Astrocyte (in vitro differentiated cells and primary cell): Measurements from ENCODE around the gene CCDC141. TPM values are rescaled to one million over a fixed set of nuclear protein-coding genes. Genes with fewer than 3 reads are reported as not detected.
"Not testable (repeated sequence)": the region's sequence is repeated elsewhere in the genome, so short reads cannot be mapped to it uniquely, and the experiment has no call there.

Experiments
- DNase-seq: peaks from one replicate; pipeline ENCODE4 v3.0.0-alpha.2; 2010; ENCODE audit warnings: low read depth
- FAIRE-seq: peaks from 2 replicates; lab custom pipeline; 2011; peaks lifted over from hg19 to GRCh38; lab: Jason Lieb, UNC
- H2AFZ ChIP-seq: 2 replicates; pipeline ENCODE4 v1.6.0; 2012; ENCODE audit warnings: low read depth, low read length, inconsistent platforms
- H3K27ac ChIP-seq: 2 replicates; pipeline ENCODE4 v1.5.1; 2011; ENCODE audit warnings: low read depth, low read length, inconsistent platforms
- H3K27me3 ChIP-seq: 2 replicates; pipeline ENCODE4 v1.6.0; 2011; ENCODE audit warnings: low read length, inconsistent platforms; ENCODE audit not compliant: insufficient read depth
- H3K36me3 ChIP-seq: 2 replicates; pipeline ENCODE4 v1.5.1; 2011; ENCODE audit warnings: low read length, inconsistent platforms; ENCODE audit not compliant: insufficient read depth
- H3K4me1 ChIP-seq: 2 replicates; pipeline ENCODE4 v1.5.1; 2011; ENCODE audit warnings: low read length, inconsistent platforms; ENCODE audit not compliant: insufficient read depth
- H3K4me2 ChIP-seq: 2 replicates; pipeline ENCODE4 v1.6.0; 2012; ENCODE audit warnings: low read length, inconsistent platforms
- H3K4me3 ChIP-seq: 2 replicates; pipeline ENCODE4 v1.5.1; 2011; ENCODE audit warnings: low read depth, mild to moderate bottlenecking, low read length, inconsistent platforms; ENCODE audit not compliant: insufficient read depth
- H3K79me2 ChIP-seq: 2 replicates; pipeline ENCODE4 v1.6.0; 2012; ENCODE audit warnings: mild to moderate bottlenecking, low read length, inconsistent platforms; ENCODE audit not compliant: insufficient read depth
- H3K9ac ChIP-seq: 2 replicates; pipeline ENCODE4 v1.6.0; 2012; ENCODE audit warnings: mild to moderate bottlenecking, low read length, inconsistent platforms
- H3K9me3 ChIP-seq: 2 replicates; pipeline ENCODE4 v1.5.1; 2012; ENCODE audit warnings: low read depth, mild to moderate bottlenecking, low read length, inconsistent platforms; ENCODE audit not compliant: insufficient read depth
- H4K20me1 ChIP-seq: 2 replicates; pipeline ENCODE4 v1.6.0; 2012; ENCODE audit warnings: low read length, inconsistent platforms; ENCODE audit not compliant: insufficient read depth
- H3K27ac Mint-ChIP-seq: one replicate; pipeline ENCODE4 v1.8.0; 2021; ENCODE audit warnings: mild to moderate bottlenecking, mixed read lengths; ENCODE audit not compliant: unreplicated experiment
- H3K27me3 Mint-ChIP-seq: one replicate; pipeline ENCODE4 v1.8.0; 2021; ENCODE audit warnings: low read depth, mixed read lengths; ENCODE audit not compliant: unreplicated experiment
- H3K36me3 Mint-ChIP-seq: one replicate; pipeline ENCODE4 v1.8.0; 2021; ENCODE audit warnings: low read depth, mixed read lengths; ENCODE audit not compliant: unreplicated experiment
- H3K4me1 Mint-ChIP-seq: one replicate; pipeline ENCODE4 v1.8.0; 2021; ENCODE audit warnings: low read depth, mixed read lengths; ENCODE audit not compliant: unreplicated experiment
- H3K4me3 Mint-ChIP-seq: one replicate; pipeline ENCODE4 v1.8.0; 2021; ENCODE audit warnings: mild to moderate bottlenecking, moderate library complexity, mixed read lengths; ENCODE audit not compliant: unreplicated experiment
- H3K9me3 Mint-ChIP-seq: one replicate; pipeline ENCODE4 v1.8.0; 2021; ENCODE audit warnings: mild to moderate bottlenecking, mixed read lengths; ENCODE audit not compliant: unreplicated experiment
- EZH2 ChIP-seq: IDR thresholded peaks from 2 replicates; pipeline ENCODE4 v1.6.1; 2012; ENCODE audit warnings: mild to moderate bottlenecking, low read length, inconsistent platforms; ENCODE audit not compliant: insufficient read depth
- total RNA-seq: library from RNA; stranded (reverse); gene quantifications from 2 replicates; pipeline ENCODE4 v1.2.1, GENCODE V29; 2021
- TF ChIP-seq, protein P1 (sequence below): IDR thresholded peaks from 2 replicates; pipeline ENCODE4 v1.5.1; 2011; ENCODE audit warnings: low read depth, mild to moderate bottlenecking, inconsistent platforms, low read length, moderate library complexity; ENCODE audit not compliant: insufficient read depth

CCDC141 gene
- total RNA-seq, 1 donor from 2014 or later: 0.18 TPM

DNA sequence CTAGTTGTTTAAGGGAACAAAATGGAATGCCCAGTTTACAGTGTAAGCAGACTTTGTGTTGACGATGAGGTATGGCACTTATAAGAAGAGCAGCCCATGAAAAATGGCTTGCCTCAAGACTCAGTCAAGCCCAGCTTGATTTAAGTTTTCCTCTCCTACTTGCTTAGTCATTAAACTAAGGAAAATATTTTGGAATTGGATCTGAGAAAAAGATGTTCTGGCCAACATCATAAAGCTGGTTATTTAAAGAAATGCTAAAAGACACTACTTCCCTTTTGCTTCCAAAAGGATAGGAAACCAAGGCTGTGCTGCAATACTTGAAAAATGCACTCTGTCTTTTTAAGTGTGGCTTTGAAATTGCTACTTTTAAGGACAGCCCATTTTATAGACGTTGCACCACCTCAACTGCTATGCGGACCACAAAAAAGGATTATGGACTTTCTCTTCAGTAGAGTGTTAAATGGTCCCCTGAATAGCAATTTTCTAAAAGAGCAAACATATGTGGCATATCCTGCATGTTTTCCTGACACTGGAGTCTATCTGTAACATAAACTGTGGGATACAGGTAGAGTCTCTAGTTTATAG, 32.1 kb downstream of the CCDC141 start:
- Mint-ChIP-seq H3K4me1 (no peaks in the 10 kb centered on the region), H3K27me3 (no peaks in the 10 kb centered on the region), H3K36me3 (no peaks in the 10 kb centered on the region), H3K27ac (no peak overlapping the region), H3K4me3 (no peak overlapping the region), H3K9me3 (no peaks in the 10 kb centered on the region)
- no peak overlapping the region for H3K4me2 ChIP-seq
- H3K79me2 ChIP-seq: no peaks in the 10 kb centered on the region
- no peak for TF ChIP-seq EZH2
- TF ChIP-seq, protein P1, sequence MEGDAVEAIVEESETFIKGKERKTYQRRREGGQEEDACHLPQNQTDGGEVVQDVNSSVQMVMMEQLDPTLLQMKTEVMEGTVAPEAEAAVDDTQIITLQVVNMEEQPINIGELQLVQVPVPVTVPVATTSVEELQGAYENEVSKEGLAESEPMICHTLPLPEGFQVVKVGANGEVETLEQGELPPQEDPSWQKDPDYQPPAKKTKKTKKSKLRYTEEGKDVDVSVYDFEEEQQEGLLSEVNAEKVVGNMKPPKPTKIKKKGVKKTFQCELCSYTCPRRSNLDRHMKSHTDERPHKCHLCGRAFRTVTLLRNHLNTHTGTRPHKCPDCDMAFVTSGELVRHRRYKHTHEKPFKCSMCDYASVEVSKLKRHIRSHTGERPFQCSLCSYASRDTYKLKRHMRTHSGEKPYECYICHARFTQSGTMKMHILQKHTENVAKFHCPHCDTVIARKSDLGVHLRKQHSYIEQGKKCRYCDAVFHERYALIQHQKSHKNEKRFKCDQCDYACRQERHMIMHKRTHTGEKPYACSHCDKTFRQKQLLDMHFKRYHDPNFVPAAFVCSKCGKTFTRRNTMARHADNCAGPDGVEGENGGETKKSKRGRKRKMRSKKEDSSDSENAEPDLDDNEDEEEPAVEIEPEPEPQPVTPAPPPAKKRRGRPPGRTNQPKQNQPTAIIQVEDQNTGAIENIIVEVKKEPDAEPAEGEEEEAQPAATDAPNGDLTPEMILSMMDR: no peak
- H3K36me3 ChIP-seq: no peaks in the 10 kb centered on the region
- no peak overlapping the region for H3K4me3 ChIP-seq
- DNase-seq (no peak), FAIRE-seq (no peak)
- no peaks in the 10 kb centered on the region for H3K9me3 ChIP-seq
- no peak overlapping the region for H3K27ac ChIP-seq
- no peak overlapping the region for H3K9ac ChIP-seq
- H3K27me3 ChIP-seq: no peaks in the 10 kb centered on the region
- H4K20me1 ChIP-seq: no peaks in the 10 kb centered on the region
- H3K4me1 ChIP-seq: no peaks in the 10 kb centered on the region
- H2AFZ ChIP-seq: no peak overlapping the region

DNA sequence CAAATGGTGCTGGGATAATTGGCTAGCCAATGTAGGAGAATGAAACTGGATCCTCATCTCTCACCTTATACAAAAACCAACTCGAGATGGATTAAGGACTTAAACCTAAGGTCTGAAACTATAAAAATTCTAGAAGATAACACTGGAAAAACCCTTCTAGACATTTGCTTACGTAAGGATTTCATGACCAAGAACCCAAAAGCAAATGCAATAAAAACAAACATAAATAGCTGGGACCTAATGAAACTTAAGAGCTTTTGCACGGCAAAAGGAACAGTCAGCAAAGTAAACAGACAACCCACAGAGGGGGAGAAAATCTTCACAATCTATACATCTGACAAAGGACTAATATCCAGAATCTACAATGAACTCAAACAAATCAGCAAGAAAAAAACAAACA, 35.7 kb downstream of the CCDC141 start:
- not testable (repeated sequence) for H3K27me3 ChIP-seq, H3K4me1 Mint-ChIP-seq, H3K4me2 ChIP-seq, H3K27me3 Mint-ChIP-seq, H3K9me3 Mint-ChIP-seq, H3K4me1 ChIP-seq, H3K36me3 Mint-ChIP-seq, H3K9ac ChIP-seq, FAIRE-seq, H3K36me3 ChIP-seq, H3K27ac Mint-ChIP-seq, H4K20me1 ChIP-seq, H3K9me3 ChIP-seq, H3K79me2 ChIP-seq, H3K4me3 Mint-ChIP-seq, H2AFZ ChIP-seq, H3K4me3 ChIP-seq, H3K27ac ChIP-seq, DNase-seq

DNA sequence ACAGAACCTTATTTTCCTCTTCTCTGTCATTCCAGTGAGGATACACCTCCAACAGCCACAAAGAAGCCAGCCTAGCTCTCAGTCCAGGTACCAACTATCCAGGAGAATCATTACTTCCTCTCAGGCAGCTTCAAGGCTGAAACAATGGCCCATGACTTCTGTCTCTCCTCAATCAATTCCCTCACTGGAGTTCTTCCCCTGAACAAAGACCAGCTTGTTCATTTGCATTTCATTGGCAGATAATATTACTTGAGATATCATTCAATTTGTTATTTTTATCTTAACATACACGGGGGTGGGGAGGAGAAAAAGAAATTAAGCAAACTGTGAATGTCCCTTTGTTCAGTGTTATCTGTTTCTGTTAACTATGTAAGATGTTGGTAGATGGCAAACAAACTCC, 44.0 kb downstream of the CCDC141 start:
- no peak for TF ChIP-seq EZH2
- H3K4me3 ChIP-seq: no peak overlapping the region
- H3K9me3 ChIP-seq: no peaks in the 10 kb centered on the region
- H3K4me1 Mint-ChIP-seq: no peaks in the 10 kb centered on the region
- no peak overlapping the region for H3K9ac ChIP-seq
- H3K79me2 ChIP-seq: no peaks in the 10 kb centered on the region
- no peak overlapping the region for H3K27ac Mint-ChIP-seq
- FAIRE-seq (no peak), DNase-seq (no peak)
- H2AFZ ChIP-seq: no peak overlapping the region
- no peak overlapping the region for H3K4me2 ChIP-seq
- no peaks in the 10 kb centered on the region for H3K4me1 ChIP-seq
- no peaks in the 10 kb centered on the region for H4K20me1 ChIP-seq
- H3K27ac ChIP-seq: no peak overlapping the region
- H3K36me3 ChIP-seq: no peaks in the 10 kb centered on the region
- H3K4me3 Mint-ChIP-seq: no peak overlapping the region
- H3K36me3 Mint-ChIP-seq: no peaks in the 10 kb centered on the region
- no peaks in the 10 kb centered on the region for H3K9me3 Mint-ChIP-seq
- no peaks in the 10 kb centered on the region for H3K27me3 Mint-ChIP-seq
- no peaks in the 10 kb centered on the region for H3K27me3 ChIP-seq
